ENCODE measurements around the gene APMAP. TPM values are rescaled to one million over a fixed set of nuclear protein-coding genes. Genes with fewer than 3 reads are reported as not detected.
"Not testable (repeated sequence)": the region's sequence is repeated elsewhere in the genome, so short reads cannot be mapped to it uniquely, and the experiment has no call there.

APMAP gene
- total RNA-seq, 1 donor from 2014 or later = 71.7 TPM

- H3K27ac ChIP-seq; H3K27me3 ChIP-seq; H3K4me3 Mint-ChIP-seq; H3K4me2 ChIP-seq; H3K9me3 Mint-ChIP-seq; H3F3A ChIP-seq (ENCODE audit: low read depth); H4K20me1 ChIP-seq (ENCODE audit: low read depth); H3K9ac ChIP-seq; H3K4me3 ChIP-seq; H3K36me3 ChIP-seq; H3K4me1 Mint-ChIP-seq; H3K4me1 ChIP-seq; H3K79me2 ChIP-seq (ENCODE audit: low read depth); H3K9me3 ChIP-seq (ENCODE audit: low read depth); H3K27me3 Mint-ChIP-seq (ENCODE audit: insufficient read depth, low read depth); DNase-seq (ENCODE audit: low spot score); H3K27ac Mint-ChIP-seq; H2AFZ ChIP-seq (replicated peaks); H3K36me3 Mint-ChIP-seq: not testable (repeated sequence)
- peak; percentile 68 for TF ChIP-seq CTCF (IDR thresholded peaks at IDR 0.05)
Measured at GRCh38 chr20:24930724-24931688, 61.5 kb downstream of the APMAP start.

- H3K27me3 ChIP-seq; H3K4me1 ChIP-seq; H3K9ac ChIP-seq; H3K4me3 Mint-ChIP-seq; H3K27ac Mint-ChIP-seq; H3K27me3 Mint-ChIP-seq (ENCODE audit: insufficient read depth, low read depth); H3K4me2 ChIP-seq; H3K27ac ChIP-seq; H3K36me3 ChIP-seq; H3K79me2 ChIP-seq (ENCODE audit: low read depth); H3K4me3 ChIP-seq; H3F3A ChIP-seq (ENCODE audit: low read depth); H4K20me1 ChIP-seq (ENCODE audit: low read depth); H3K36me3 Mint-ChIP-seq; H3K9me3 ChIP-seq (ENCODE audit: low read depth); H3K9me3 Mint-ChIP-seq; DNase-seq (ENCODE audit: low spot score); H2AFZ ChIP-seq (replicated peaks); H3K4me1 Mint-ChIP-seq: not testable (repeated sequence)
Measured at GRCh38 chr20:24929867-24930723, 62.5 kb downstream of the APMAP start.

- not testable (repeated sequence) for H3K9me3 Mint-ChIP-seq; H3K4me1 Mint-ChIP-seq; H3K27me3 ChIP-seq; H3K4me2 ChIP-seq; H3K36me3 ChIP-seq; H2AFZ ChIP-seq (replicated peaks); H3K27ac Mint-ChIP-seq; H3K9me3 ChIP-seq (ENCODE audit: low read depth); H3K27ac ChIP-seq; DNase-seq (ENCODE audit: low spot score); H3K9ac ChIP-seq; H3K79me2 ChIP-seq (ENCODE audit: low read depth); H3K27me3 Mint-ChIP-seq (ENCODE audit: insufficient read depth, low read depth); H4K20me1 ChIP-seq (ENCODE audit: low read depth); H3F3A ChIP-seq (ENCODE audit: low read depth); H3K4me1 ChIP-seq; H3K4me3 ChIP-seq; H3K4me3 Mint-ChIP-seq; H3K36me3 Mint-ChIP-seq
Measured at GRCh38 chr20:24929259-24929658, 63.3 kb downstream of the APMAP start.

GRCh38 chr20:24920706-24921105, 71.8 kb downstream of the APMAP start:
- not testable (repeated sequence) for H3F3A ChIP-seq (ENCODE audit: low read depth); H3K27ac Mint-ChIP-seq; H3K27ac ChIP-seq; H3K9me3 Mint-ChIP-seq; H3K79me2 ChIP-seq (ENCODE audit: low read depth); H3K27me3 ChIP-seq; H3K4me3 ChIP-seq; H3K9me3 ChIP-seq (ENCODE audit: low read depth); H3K27me3 Mint-ChIP-seq (ENCODE audit: insufficient read depth, low read depth); H3K4me2 ChIP-seq; H2AFZ ChIP-seq (replicated peaks); H3K4me3 Mint-ChIP-seq; H3K36me3 Mint-ChIP-seq; H3K9ac ChIP-seq; DNase-seq (ENCODE audit: low spot score); H4K20me1 ChIP-seq (ENCODE audit: low read depth); H3K4me1 ChIP-seq; H3K36me3 ChIP-seq
- peaks cover 12% of the 10 kb centered on the region for H3K4me1 Mint-ChIP-seq

GRCh38 chr20:24919665-24920064, 72.9 kb downstream of the APMAP start:
- H3F3A ChIP-seq (ENCODE audit: low read depth); H3K9me3 Mint-ChIP-seq; DNase-seq (ENCODE audit: low spot score); H3K27ac ChIP-seq; H4K20me1 ChIP-seq (ENCODE audit: low read depth); H3K36me3 Mint-ChIP-seq; H3K4me1 ChIP-seq; H3K4me3 Mint-ChIP-seq; H3K79me2 ChIP-seq (ENCODE audit: low read depth); H3K4me3 ChIP-seq; H3K9ac ChIP-seq; H3K27ac Mint-ChIP-seq; H3K27me3 ChIP-seq; H3K9me3 ChIP-seq (ENCODE audit: low read depth); H3K36me3 ChIP-seq; H3K27me3 Mint-ChIP-seq (ENCODE audit: insufficient read depth, low read depth); H3K4me2 ChIP-seq; H2AFZ ChIP-seq (replicated peaks): not testable (repeated sequence)
- H3K4me1 Mint-ChIP-seq = peaks cover 12% of the 10 kb centered on the region

Data from neural progenitor cell (in vitro differentiated cells).